K562 (cell line): ENCODE results near the gene SSTR5. TPM values are rescaled to one million over a fixed set of nuclear protein-coding genes. Genes with fewer than 3 reads are reported as not detected.

ENCODE experiments used
- ATAC-seq: fragments of 200-7000 bp; cut with Tn5 transposase; 3 replicates; pipeline ENCODE4 v1.9.1; 2020; ENCODE audit warnings: moderate library complexity
- BruUV-seq: library from RNA; stranded (reverse); fragments of 400-500 nt; replicated peaks from 2 replicates; lab custom pipeline; 2021; lab: Mats Ljungman, UMichigan
- CTCF ChIA-PET: fragments of 300-600 bp; formaldehyde crosslinking; extraction: SDS; loops from one replicate; lab custom pipeline; 2021; ENCODE audit warnings: low intra/inter-chr PET ratio; lab: Yijun Ruan, JAX
- POLR2A ChIA-PET: fragments of 300-600, 350-650 bp; sonication (Branson Sonifier 250); formaldehyde crosslinking; extraction: SDS; loops from one replicate; lab custom pipeline; 2021; ENCODE audit warnings: antibody characterized with exemption, inconsistent platforms; lab: Yijun Ruan, JAX
- DNase-seq, 4 experiments: peaks; one replicate each; pipeline versions ENCODE4 v3.0.0 to v3.0.0-alpha.2; 2011 to 2018; ENCODE audit warnings: low spot score in 3 of 4, mixed read lengths in 3 of 4; ENCODE audit errors: extremely low read depth in 1 of 4
- FAIRE-seq: peaks from 2 replicates; lab custom pipeline; 2011; peaks lifted over from hg19 to GRCh38; lab: Jason Lieb, UNC
- H2AFZ ChIP-seq: 2 replicates; pipeline ENCODE4 v1.6.0; 2011; ENCODE audit warnings: low read depth, low read length, control low read depth, inconsistent platforms
- H3K27ac ChIP-seq: fragments of 200-600 bp; 3 replicates; pipeline ENCODE4 v1.8.0; 2011; ENCODE audit warnings: low read depth, mild to moderate bottlenecking, control low read depth, inconsistent platforms, low read length, moderate library complexity, mixed read lengths; ENCODE audit errors: extremely low read depth
- H3K27me3 ChIP-seq, 2 experiments: fragments of 300-600 bp in 1 of 2; 2 replicates in 1 of 2; 3 replicates in 1 of 2; pipeline versions ENCODE4 v1.6.0 to v1.8.0; 2011; ENCODE audit warnings: inconsistent platforms in 2 of 2, low read length in 2 of 2, mild to moderate bottlenecking in 1 of 2, mixed read lengths in 1 of 2, moderate library complexity in 1 of 2; ENCODE audit not compliant: control insufficient read depth in 2 of 2, insufficient read depth in 2 of 2
- H3K36me3 ChIP-seq: fragments of 300-600 bp; 3 replicates; pipeline ENCODE4 v1.8.0; 2011; ENCODE audit warnings: mild to moderate bottlenecking, low read length, inconsistent platforms; ENCODE audit not compliant: control insufficient read depth, insufficient read depth
- H3K4me1 ChIP-seq, 2 experiments: fragments of 200-600 bp in 1 of 2; replicated peaks in 1 of 2; 2 replicates in 1 of 2; 3 replicates in 1 of 2; pipeline versions ENCODE4 v1.5.1 to v1.8.0; 2011; ENCODE audit warnings: inconsistent platforms in 2 of 2, low read length in 2 of 2, mild to moderate bottlenecking in 1 of 2, mixed read lengths in 1 of 2, moderate library complexity in 1 of 2; ENCODE audit not compliant: control insufficient read depth in 2 of 2, insufficient read depth in 2 of 2
- H3K4me2 ChIP-seq: 2 replicates; pipeline ENCODE4 v1.6.1; 2011; ENCODE audit warnings: low read length, control low read depth, inconsistent platforms, mixed read lengths; ENCODE audit not compliant: insufficient read depth
- H3K4me3 ChIP-seq: fragments of 200-600 bp; sonication (generic), shearing (Covaris generic); 2 replicates; pipeline ENCODE4 v1.5.1; 2016; ENCODE audit warnings: control low read depth, inconsistent platforms
- H3K79me2 ChIP-seq: fragments of 200-600 bp; 3 replicates; pipeline ENCODE4 v1.8.0; 2011; ENCODE audit warnings: low read length, inconsistent platforms; ENCODE audit not compliant: control insufficient read depth, insufficient read depth
- H3K9ac ChIP-seq, 2 experiments: 2 replicates each; pipeline versions ENCODE4 v1.6.0 to v1.6.1; 2011; ENCODE audit warnings: low read depth in 2 of 2, low read length in 2 of 2, control low read depth in 1 of 2, inconsistent platforms in 1 of 2, mild to moderate bottlenecking in 1 of 2, mixed read lengths in 1 of 2; ENCODE audit not compliant: insufficient read depth in 1 of 2
- H3K9me1 ChIP-seq: one replicate; pipeline ENCODE4 v1.6.0; 2011; ENCODE audit warnings: inconsistent platforms, mild to moderate bottlenecking, low read length, moderate library complexity; ENCODE audit not compliant: control insufficient read depth, insufficient read depth
- H3K9me3 ChIP-seq: replicated peaks from 2 replicates; pipeline ENCODE4 v1.5.1; 2011; ENCODE audit warnings: low read depth, low read length, inconsistent platforms; ENCODE audit not compliant: control insufficient read depth, insufficient read depth
- H4K20me1 ChIP-seq: replicated peaks from 2 replicates; pipeline ENCODE4 v1.6.1; 2011; ENCODE audit warnings: low read length, inconsistent platforms, mixed read lengths; ENCODE audit not compliant: control insufficient read depth, insufficient read depth
- CXXC5 ChIP-seq: fragments of 250-450 bp; sonication (Bioruptor Pico); IDR thresholded peaks from 2 replicates; pipeline ENCODE4 v1.8.0; 2022; ENCODE audit warnings: inconsistent platforms, mild to moderate bottlenecking, moderate library complexity
- EGR1 ChIP-seq: fragments of 450-650 bp; conservative IDR thresholded peaks from 2 replicates; pipeline ENCODE4 v1.6.1; 2017; ENCODE audit warnings: mild to moderate bottlenecking
- MAFK ChIP-seq: IDR thresholded peaks from 2 replicates; pipeline ENCODE4 v1.6.1; 2011; ENCODE audit warnings: low read length, improper control_type of control experiment
- MEF2D ChIP-seq: conservative IDR thresholded peaks from 2 replicates; pipeline ENCODE4 v1.6.1; 2016; ENCODE audit warnings: low read depth, missing genetic modification characterization, missing compliant biosample characterization
- SMARCC2 ChIP-seq: fragments of 450-650 bp; IDR thresholded peaks from 2 replicates; pipeline ENCODE4 v1.6.1; 2017; ENCODE audit warnings: antibody characterized with exemption, moderate library complexity, mild to moderate bottlenecking, low read depth
- STAT5A ChIP-seq: IDR thresholded peaks from 2 replicates; pipeline ENCODE4 v1.6.1; 2012; ENCODE audit warnings: low read length, inconsistent platforms, borderline replicate concordance
- ZNF140 ChIP-seq: fragments of 250-450 bp; sonication (Bioruptor Pico); IDR thresholded peaks from 2 replicates; pipeline ENCODE4 v1.8.0; 2021; ENCODE audit warnings: moderate library complexity, mild to moderate bottlenecking, inconsistent platforms
- ZNF3 ChIP-seq: fragments of 250-450 bp; sonication (Bioruptor Pico); IDR thresholded peaks from 2 replicates; pipeline ENCODE4 v1.5.0; 2021; ENCODE audit warnings: mild to moderate bottlenecking, moderate library complexity
- ZNF507 ChIP-seq: conservative IDR thresholded peaks from 2 replicates; pipeline ENCODE4 v1.6.1; 2017; ENCODE audit warnings: missing genetic modification characterization, missing compliant biosample characterization
- ZNF77 ChIP-seq: fragments of 250-450 bp; sonication (Bioruptor Pico); IDR thresholded peaks from 2 replicates; pipeline ENCODE4 v1.5.0; 2020
- WGBS: fragments of 100-300 bp; shearing (Covaris generic); methylation state at CpG from one replicate; pipeline ENCODE4 v1.1.6; 2016; ENCODE audit warnings: low coverage, mixed read lengths; ENCODE audit not compliant: insufficient coverage; ENCODE audit errors: missing lambda C conversion rate; 5-methylcytosine and 5-hydroxymethylcytosine counted together
- in situ Hi-C: fragments of 300-500 bp; cut with MboI; formaldehyde crosslinking; loops from 4 replicates; pipeline ENCODE4 v1.15.0; 2018; ENCODE audit warnings: inconsistent platforms, mixed read lengths
- intact Hi-C: fragments of 100-400 bp; cut with micrococcal nuclease; formaldehyde crosslinking; loops from 2 replicates; pipeline ENCODE4 v1.14.2; 2022
- polyA plus RNA-seq, 8 experiments: library from polyadenylated mRNA; depleted of rRNA in 4 of 8; stranded (reverse) in 5 of 8; unstranded in 3 of 8; fragments of >200 nt; fragmentation: Nextera tagmentation in 2 of 8; fragmentation: Illumina TruSeq in 1 of 8; extraction: Ambion mirVana in 2 of 8; extraction: Trizol in 1 of 8; gene quantifications; 2 replicates each; pipeline versions ENCODE4 v1.2.1 to v1.2.3, GENCODE V29; 2011 to 2014; ENCODE audit warnings: inconsistent platforms in 1 of 8, missing spikeins in 1 of 8
- total RNA-seq, 7 experiments: library from RNA; depleted of rRNA in 6 of 7; stranded (reverse); fragments of >200 nt in 6 of 7; fragmentation: Illumina TruSeq in 2 of 7; extraction: Trizol in 2 of 7; gene quantifications; 2 replicates each; pipeline versions ENCODE4 v1.2.1 to v1.2.3, GENCODE V29; 2011 to 2021; ENCODE audit warnings: low replicate concordance in 1 of 7
- TF ChIP-seq, protein P1 (sequence below): sonication (generic); formaldehyde crosslinking; IDR thresholded peaks from 2 replicates; pipeline ENCODE4 v1.8.0; 2022; ENCODE audit warnings: mild to moderate bottlenecking, missing genetic modification reagents

Gene SSTR5
- total and polyA plus RNA-seq, 9 of the 15 experiments (the other 6 are each of a cell fraction or from before 2014, with no cell fraction given) = not detected

DNA sequence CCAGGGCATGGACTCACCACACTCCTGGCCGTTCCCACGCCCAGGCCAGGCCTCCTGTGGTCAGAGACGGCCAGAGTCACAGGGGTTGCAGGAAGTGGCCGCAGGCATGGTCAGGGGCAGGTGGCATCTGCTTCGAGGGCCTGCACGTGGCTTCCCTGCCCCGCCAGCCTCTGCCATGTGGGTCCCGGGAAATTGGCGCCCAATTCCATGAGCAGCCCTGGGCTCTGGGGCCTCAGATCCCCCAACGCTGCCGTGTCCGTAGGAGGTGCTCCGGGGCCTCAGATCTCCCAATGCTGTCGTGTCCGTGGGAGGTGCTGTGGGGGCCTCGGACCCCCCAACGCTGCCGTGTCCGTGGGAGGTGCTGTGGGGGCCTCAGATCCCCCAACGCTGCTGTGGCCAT lies 9.7 kb upstream of the SSTR5 start:
- no peaks in the 10 kb centered on the region for H3K9me3 ChIP-seq
- no peak for ATAC-seq
- H3K4me3 ChIP-seq = no peak overlapping the region
- no peak for DNase-seq
- no peak overlapping the region for H3K4me2 ChIP-seq
- H3K36me3 ChIP-seq = no peaks in the 10 kb centered on the region
- no peak for FAIRE-seq
- ChIA-PET CTCF (no interaction called here), POLR2A (interaction anchor here (0.7 kb wide), 1 partner anchor 31 kb away, joined by 3 read pairs; no protein-coding TSS in a partner anchor)
- peaks cover 0 to 21% of the 10 kb centered on the region in 2 experiments; a peak in 2 of 5 replicates for H3K4me1 ChIP-seq
- no peak overlapping the region for H3K27ac ChIP-seq
- no peak for TF ChIP-seq ZNF140 (CRISPR knock-in tag)
- no peak for TF ChIP-seq STAT5A
- no peak for TF ChIP-seq MEF2D (tag)
- TF ChIP-seq SMARCC2 = no peak
- H4K20me1 ChIP-seq = 0 out of 2 replicates have a peak, but pooled peaks cover 7% of the 10 kb centered on the region
- BruUV-seq = no TSS peak
- in situ Hi-C loops (no loop called here), intact Hi-C loops (no loop called here)
- peaks cover 22 to 66% of the 10 kb centered on the region in 2 experiments for H3K27me3 ChIP-seq
- 2% methylated on average over 19 of the region's 20 CpGs for WGBS
- no peak overlapping the region for H3K9ac ChIP-seq
- no peak overlapping the region for H2AFZ ChIP-seq
- H3K9me1 ChIP-seq = no peaks in the 10 kb centered on the region
- no peaks in the 10 kb centered on the region for H3K79me2 ChIP-seq

DNA sequence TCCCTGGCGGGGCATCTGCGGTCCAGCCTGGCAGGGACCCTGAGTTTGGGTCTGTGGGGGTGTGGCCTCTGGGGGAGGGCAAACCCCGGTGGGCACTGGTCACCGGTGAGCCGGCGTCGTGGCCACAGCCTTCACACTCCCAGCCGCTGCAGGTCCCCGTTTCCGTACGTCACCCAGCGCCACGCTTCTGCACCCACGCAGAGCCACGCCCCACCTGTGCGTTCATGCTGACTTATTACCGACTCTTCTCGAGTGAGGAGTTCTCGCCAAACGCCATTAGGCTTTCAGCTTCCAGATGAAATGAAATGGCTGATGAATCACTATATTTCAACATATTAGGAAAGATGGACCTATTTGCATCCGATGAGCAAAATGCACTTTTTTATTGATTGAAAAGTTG lies 8.8 kb upstream of the SSTR5 start:
- Histone ChIP-seq H4K20me1 (0 out of 2 replicates have a peak, but pooled peaks cover 7% of the 10 kb centered on the region), H3K79me2 (no peaks in the 10 kb centered on the region), H3K27me3 (peaks cover 22 to 66% of the 10 kb centered on the region in 2 experiments), H3K4me2 (no peak overlapping the region), H3K4me3 (no peak overlapping the region), H3K36me3 (no peaks in the 10 kb centered on the region), H2AFZ (no peak overlapping the region), H3K9me1 (no peaks in the 10 kb centered on the region), H3K27ac (no peak overlapping the region), H3K9me3 (no peaks in the 10 kb centered on the region), H3K4me1 (peaks cover 0 to 26% of the 10 kb centered on the region in 2 experiments; a peak in 2 of 5 replicates), H3K9ac (no peak overlapping the region)
- FAIRE-seq (no peak), DNase-seq (peak in 2 of 4 experiments; percentile 30 to 36), ATAC-seq (no peak)
- CTCF ChIA-PET = no interaction called here
- intact Hi-C loops = no loop called here
- in situ Hi-C loops = no loop called here
- no peak for TF ChIP-seq CXXC5 (CRISPR knock-in tag)
- no peak for TF ChIP-seq ZNF3 (CRISPR knock-in tag)
- no peak for TF ChIP-seq ZNF507
- no peak for TF ChIP-seq ZNF77 (CRISPR knock-in tag)
- no peak for TF ChIP-seq MAFK
- TF ChIP-seq, protein P1, sequence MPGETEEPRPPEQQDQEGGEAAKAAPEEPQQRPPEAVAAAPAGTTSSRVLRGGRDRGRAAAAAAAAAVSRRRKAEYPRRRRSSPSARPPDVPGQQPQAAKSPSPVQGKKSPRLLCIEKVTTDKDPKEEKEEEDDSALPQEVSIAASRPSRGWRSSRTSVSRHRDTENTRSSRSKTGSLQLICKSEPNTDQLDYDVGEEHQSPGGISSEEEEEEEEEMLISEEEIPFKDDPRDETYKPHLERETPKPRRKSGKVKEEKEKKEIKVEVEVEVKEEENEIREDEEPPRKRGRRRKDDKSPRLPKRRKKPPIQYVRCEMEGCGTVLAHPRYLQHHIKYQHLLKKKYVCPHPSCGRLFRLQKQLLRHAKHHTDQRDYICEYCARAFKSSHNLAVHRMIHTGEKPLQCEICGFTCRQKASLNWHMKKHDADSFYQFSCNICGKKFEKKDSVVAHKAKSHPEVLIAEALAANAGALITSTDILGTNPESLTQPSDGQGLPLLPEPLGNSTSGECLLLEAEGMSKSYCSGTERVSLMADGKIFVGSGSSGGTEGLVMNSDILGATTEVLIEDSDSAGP = no peak
- TF ChIP-seq EGR1 = peak; percentile 53
- no TSS peak for BruUV-seq
- POLR2A ChIA-PET = interaction anchor here (0.6 kb wide), 1 partner anchor 1092 kb away, joined by 3 read pairs; the partner anchor contains the start of gene TRAF7
- WGBS = 2% methylated on average over 16 of the region's 21 CpGs
